EL (cell line): ENCODE results near the gene SULT1C3.

Experiments used
- DNase-seq: peaks from one replicate; pipeline ENCODE4 v3.0.0-alpha.2; 2016

Gene SULT1C3

DNA sequence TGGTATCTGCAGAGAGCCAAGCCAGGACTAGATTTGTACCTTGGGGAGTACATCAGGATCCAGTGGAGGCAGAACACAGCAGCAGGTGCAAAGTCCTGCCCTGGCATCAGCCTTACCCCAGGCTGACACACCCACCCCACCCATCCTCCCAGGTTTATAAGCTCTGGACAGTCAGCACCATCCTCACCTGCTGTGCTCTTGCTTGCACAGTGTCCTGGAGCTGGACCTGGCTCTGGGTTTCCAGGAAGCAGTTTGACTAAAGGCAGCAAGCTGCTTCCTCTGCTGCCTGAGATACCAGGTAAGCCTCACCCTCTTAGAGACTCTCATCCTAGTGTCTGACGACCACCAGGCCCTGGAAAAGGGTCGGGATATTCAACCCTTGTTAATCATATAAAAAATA is at the start of gene SULT1C3:
TSS of gene SULT1C3 (plus strand) at position 183 of the 400 bp plus-strand sequence. CDS start 7,227 bp downstream, outside the sequence.
- DNase-seq: no peak

DNA sequence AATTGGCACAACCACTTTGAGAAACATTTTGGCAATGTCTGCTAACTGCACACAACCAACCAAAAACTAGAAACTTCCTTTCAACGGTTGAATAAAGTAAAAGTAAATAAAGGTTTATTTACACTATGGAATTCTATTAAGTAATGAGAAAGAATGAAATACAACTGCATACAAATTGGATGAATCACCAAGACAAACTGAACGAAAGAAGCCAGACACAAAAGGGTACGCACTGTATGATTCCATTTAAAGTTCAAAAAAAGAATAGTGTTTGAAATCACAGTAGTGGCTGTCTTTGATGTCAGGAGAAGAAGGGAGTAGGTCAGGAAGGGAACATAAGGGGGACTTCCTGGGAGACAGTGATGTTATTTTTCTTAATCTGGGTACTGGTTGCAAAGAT is 46.5 kb upstream of the SULT1C3 start:
- peak; percentile 45 for DNase-seq

DNA sequence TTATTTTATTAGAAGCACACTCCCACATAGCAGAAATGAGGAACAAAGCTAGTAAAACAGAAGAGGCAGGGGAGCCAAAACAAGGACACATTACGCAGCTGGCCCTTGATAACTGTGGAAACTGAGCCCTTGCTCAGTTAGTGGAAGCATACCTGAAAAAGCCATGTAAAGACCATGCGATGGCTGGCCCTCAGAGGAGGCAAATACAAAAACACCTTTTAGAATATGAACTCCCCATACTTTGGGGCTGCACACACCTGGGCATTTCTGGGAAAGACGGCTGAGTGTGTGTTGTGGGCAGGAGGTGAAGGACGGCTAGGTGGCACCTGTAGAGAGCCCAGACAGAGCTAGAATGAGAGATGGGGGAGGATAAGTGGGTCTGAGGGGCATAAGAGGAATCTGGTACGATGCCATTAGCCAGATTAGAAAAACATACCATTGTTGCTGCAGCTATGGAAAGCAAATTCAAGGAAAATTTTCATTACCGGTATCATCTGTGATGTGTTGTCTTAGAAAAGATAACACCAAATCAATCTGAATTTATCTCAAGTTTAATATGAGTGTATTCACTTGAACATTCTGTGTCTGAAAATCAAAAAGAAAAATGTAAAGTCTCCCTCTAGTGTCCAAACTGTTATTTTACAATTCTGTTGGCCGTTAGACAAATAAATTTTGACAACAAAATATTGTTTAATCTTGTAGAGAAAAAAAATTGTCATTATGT is 45.2 kb upstream of the SULT1C3 start:
- peak; percentile 29 for DNase-seq

DNA sequence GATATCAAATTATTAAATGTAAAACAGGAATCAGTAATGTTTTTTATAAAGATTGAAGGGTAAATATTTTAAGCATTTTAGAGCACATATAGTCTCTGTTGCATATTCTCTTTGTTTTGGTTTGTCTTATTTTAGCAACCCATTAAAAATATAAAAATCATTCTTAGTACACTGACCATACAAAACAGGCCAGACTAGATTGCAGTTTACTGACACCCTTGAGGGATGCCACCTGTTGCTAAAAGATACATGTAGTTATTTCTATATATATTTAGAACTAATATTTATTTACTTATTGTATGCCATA is 44.7 kb upstream of the SULT1C3 start:
- no peak for DNase-seq

DNA sequence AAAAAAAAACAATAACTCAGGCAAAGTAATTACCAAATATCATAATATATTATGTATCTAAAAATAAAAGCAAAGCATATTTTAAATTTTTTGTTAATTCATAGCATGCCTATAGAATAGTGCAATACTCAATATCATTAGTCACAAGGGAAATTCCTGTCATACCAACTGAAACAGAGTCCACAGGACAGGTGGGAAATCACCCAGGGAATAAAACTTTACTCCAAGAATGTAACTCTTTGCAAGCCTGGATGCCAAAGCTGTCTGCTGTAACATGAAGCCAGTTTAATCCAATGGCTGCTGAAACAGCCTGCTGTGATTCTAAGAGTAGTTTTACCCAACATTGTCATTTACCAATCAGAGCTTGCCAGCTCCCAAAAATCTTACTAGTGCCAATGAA is 40.0 kb upstream of the SULT1C3 start:
- DNase-seq: peak; percentile 83

DNA sequence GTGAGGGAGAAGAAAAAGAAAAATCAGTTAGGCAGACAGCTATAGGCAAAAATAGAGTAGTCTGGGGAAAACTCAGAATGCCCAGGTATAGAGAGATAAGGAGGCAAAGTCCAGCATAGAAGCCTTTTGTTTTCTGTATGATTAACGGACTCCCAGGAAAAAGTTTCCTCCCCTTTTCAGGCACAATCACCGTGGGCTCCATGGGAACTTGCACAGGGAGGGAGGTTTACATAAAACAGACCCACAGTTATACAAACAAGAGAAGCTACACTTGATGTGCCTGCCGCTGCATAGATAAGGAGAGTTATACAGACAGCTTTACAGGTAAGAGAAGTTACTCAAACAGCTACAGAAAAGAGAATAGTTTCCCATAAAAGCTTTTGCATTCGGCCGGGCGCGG is 39.2 kb upstream of the SULT1C3 start:
- no peak for DNase-seq

DNA sequence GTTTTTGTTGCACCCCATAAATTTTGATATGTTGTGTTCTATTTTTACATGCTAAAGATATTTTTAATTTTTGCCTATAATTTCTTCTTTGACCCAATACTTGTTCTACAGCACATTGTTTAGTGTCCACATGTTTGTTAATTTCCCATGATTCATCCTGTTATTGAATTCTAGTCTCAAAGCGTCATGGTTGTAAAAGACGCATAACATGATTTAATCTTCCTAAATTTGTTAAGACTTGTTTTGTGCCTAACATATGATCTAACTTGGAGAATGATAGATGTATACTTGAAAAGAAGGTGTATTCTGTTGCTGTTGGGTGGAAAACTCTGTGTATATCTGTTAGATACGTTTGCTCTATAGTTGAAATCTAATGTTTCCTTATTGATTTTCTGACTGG is 27.1 kb upstream of the SULT1C3 start:
- no peak for DNase-seq

DNA sequence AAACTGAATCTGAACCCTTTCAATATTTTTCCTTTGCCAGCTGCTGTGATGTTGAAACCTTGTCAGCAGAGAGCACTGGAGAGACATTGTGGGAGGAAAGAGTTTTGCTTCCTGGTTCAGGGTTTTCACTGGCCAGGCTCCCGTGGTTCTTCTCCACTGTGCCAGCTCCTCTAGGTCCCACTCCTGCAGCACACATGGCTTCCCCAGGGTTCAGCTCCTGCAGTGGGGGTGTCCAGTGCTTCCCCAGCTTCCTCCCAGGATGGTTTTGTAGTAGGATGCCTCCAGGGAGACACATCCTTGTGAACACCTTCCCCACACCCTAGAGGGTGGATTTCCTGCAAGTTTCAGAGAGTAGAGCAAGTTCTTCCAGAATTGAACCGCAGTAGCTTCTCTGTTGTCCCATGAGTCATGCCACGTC is 24.0 kb upstream of the SULT1C3 start:
- DNase-seq: peak; percentile 68

DNA sequence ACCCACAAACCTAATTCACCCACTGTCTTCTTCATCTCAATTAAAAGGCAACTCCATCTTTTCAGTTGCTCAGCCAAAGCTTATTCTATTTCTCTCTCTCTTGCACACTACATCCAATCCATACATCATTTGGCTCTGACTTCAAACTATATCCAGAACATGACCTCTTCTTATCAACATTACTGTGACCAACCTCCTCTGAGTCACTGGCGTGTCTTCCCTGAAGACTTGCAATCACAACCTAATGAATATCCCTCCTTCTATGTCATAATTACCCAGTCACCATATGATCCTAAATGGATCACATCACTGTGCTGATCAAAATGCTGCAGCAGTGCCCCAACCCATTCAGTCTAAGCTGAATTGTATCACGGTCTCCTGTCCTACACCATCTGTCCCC is 22.6 kb upstream of the SULT1C3 start:
- DNase-seq: peak; percentile 19

DNA sequence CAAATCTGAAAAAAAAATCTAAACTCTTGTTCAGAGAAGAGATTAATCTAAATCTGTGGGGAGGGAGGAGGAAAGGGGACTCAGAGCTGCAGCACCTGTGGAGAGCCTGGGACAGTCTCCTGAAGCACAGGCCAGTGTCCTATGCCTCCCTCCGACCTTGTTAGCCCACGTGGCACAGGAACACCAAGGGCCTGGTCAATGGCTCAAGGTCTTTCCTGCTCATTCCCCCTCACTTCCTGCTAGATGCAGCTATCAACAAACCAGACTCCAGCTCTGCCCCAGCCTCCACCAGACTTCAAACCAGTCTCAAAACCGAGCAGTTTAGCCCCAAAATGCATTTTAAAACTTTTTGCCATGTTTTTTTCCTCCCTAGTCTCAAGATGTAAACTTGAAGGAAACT is 20.1 kb upstream of the SULT1C3 start:
- no peak for DNase-seq

DNA sequence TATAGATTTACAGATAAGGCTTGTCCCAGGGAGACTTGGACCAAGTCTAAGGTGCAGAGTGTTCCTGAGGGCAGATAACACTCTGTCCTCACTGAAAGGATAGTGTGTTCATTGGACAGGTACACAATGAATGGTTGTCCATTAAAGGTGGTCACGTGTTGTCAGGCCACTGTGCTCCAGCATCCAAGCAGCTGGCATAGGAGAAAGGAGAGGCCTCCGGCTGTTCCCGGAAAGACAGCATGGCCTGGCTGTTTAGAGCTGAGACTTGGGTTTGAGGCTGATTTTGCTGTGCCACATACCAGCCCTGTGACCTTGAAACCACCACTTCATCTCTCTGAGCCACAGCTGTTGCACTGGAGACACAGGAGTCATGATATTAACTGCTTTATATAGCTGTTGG is 19.6 kb upstream of the SULT1C3 start:
- DNase-seq: no peak

DNA sequence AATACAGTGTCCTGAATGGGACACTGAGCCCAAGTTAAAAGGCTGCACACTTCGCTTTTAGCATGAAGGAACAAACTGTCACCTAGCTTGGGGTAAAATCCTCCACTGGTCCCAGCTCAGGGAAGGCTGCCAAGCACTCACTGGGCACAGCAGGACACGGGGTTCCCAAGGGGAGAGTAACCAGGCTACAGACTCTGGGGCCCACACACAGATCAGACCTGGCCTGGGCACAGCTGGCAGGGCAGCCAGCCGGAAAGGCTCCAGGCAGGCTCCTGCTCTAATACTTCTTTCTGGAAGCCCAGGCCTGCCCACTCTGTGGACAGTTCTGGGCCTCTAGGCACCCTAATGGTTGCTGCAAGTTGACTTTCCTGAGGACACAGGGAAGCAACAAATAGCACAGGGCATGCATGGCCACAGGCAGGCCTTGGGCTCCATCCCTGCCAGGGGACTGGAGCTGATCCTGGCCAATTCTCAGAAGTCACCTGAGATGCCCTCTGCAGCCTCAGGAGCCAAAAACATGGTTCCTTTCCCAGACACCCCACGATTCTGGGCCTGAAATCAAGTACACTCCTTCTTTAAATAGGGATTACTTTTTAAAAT is 18.7 kb upstream of the SULT1C3 start:
- no peak for DNase-seq

DNA sequence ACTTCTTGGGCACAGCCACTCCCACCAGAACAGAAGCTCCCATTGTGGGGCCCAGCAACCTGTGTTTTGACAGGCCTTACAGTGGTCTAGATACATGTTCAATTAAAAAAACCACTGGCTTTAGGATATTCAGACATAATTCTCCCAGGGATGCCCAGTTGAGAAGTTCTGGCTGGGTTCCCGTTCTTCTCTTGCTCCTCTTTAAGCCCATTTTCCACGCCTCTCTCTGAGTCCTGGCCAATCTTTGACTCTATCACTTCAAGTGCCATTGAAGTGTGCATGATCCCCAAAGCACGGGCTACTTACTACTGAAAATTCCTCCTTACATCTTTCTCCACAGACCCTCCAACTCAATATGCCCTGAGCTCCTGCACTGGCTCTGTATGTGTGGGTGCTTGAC is 17.5 kb upstream of the SULT1C3 start:
- no peak for DNase-seq

DNA sequence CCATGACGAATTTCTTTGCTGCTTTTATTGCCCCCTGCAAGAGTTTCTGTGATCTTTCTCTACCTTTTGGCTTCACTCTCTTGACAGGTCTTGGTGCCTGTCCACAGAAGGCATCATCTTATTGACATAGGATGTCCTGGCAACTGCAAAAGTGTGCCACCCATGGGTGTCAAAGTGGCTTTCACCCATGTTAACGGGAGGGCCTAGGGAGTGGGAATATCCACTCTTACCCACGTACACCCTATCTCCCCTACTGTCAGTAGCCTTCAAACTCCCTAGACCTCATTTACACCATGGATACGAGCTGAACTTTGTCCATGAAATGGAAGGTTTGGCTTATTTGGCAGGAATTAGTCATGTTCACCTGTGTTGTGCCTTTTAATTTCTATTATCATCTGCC is 16.2 kb upstream of the SULT1C3 start:
- no peak for DNase-seq

DNA sequence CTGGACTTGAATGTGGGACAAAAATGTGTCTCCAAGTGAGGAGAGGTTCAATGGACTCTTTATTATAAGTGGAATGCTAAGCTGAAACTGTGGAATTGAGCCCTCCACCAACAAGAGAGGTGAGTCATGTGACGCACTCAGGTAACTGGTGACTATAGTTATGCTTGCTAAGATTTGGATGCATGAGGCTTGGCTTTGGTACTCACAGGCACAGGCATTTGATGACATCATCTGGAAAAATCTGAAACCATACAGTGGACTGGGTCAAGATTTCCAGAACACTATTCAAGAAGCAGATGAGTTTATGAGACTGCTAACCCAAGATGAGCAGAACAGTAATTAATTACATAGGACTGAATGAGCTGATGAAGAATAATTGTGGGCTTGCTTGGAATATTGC is 15.7 kb upstream of the SULT1C3 start:
- no peak for DNase-seq

DNA sequence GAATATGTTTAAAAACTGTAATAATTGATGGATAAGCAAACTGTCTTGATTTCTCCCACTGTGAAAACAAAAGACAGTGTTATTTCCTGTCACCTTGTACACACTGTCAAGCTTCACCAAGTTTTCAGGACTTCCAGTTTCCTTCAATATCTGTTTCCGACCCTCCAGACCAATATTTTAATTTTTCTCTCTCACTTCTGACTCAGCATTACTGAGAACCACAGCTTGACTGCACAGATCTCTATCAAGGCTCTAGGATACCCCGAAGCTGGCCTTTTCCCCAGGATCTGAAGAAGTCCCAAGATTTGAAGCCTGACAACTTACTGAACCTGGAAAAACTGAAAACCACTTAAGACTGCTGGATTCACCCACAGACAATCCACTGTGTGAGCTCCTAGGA is 13.2 kb upstream of the SULT1C3 start:
- DNase-seq: no peak

DNA sequence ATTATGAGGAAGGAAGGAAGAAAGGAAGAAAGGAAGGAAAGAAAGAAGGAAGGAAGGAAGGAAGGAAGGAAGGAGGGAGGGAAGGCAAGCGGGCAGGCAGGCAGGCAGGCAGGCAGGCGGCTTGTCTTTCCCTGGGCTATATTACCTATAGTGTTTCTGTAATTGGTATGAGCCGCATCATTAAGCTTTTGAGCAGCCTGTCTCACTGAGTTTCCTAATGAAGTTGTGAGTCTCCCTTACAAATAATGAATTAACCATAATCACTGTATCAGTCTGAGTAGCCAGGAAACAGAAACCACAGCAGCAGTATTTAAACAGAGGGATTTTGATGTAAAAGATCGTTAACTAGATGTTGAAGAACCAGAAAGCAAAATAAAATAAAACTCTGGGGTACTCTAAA is 11.8 kb upstream of the SULT1C3 start:
- DNase-seq: no peak

DNA sequence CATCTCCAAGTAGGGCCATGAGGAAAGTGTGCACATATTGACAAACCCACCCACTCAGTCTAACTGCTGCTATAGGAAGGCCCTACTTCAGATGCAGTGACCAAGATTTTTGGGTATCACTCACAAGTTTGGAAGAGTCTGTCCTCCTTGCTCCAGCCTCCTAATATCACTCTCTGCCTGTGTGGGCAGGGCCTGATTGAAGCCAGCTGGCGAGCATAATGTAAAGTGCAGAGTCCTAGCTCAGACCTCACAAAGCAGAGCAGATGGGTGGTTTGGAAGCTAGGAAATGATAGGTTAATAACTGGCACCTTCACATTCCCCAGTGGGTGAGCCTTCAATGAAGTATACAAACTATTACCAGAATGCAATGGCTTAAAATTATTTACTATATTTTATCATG is 11.2 kb upstream of the SULT1C3 start:
- no peak for DNase-seq

DNA sequence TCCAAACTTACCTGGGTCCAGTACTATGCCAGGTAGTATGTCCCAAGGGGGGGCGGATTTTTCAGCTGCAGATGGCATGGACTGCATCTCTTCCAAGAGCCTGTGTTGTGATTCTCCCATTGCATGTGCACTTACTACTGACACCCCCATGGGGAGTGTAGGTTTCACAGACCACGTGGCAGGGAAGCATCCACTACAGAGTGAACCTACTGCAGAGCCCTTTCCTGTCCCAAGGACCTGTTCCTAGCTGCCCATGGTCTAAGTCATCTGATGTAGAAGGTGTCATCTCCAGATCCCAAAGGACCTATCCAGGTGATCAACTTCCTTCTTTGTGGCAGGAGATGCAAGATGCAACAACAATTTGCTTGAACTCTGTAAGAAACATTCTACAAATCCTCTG is 9.9 kb upstream of the SULT1C3 start:
- DNase-seq: no peak

DNA sequence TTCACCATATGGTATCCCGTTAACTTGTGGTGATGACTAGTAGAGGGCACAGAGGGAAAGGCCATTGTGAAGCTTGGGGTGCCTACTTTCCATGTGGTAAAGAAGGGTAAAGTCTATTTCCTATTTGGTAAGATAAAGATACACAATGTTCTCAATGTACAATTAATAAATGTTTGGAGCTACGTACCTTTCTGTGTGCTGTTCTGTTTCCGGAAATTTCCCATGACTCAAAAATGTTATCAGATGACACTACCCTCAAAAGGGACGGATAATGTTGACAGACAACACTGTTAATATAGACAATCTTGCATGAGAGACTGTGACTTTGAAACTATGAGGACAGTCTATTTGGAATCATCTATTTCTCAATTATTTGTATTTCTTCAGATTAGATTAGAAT is 4.2 kb upstream of the SULT1C3 start:
- no peak for DNase-seq

DNA sequence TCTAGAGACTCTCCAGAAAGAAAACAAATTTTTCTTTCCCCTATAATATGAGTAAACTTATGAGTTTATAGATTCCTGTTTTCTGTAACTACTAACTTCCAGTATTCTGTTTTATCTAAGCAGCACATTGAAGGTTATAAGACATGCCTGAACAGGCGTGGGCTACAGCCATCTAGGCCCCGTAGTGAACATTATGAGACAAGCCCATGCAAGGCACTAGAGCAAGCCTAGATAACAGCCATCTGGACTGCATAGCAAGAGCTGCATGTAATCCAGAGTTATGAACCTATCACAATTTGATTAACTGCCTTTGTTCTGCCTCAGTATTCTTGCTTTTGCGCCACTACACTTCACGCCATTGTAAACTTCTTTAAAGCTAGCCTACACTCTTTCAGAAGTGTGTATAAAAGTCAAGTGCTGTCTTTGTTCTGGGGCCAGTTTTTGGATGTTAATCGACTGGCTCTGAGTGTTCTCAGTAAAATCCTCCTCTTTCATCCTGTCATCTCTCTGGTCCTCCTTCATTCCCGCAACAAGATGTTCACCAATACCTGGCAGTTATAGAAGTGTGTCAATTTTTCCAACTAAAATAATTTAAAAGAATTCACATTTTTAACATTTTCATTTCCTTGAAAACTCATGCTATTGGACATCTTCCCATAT is 3.0 kb upstream of the SULT1C3 start:
- no peak for DNase-seq

DNA sequence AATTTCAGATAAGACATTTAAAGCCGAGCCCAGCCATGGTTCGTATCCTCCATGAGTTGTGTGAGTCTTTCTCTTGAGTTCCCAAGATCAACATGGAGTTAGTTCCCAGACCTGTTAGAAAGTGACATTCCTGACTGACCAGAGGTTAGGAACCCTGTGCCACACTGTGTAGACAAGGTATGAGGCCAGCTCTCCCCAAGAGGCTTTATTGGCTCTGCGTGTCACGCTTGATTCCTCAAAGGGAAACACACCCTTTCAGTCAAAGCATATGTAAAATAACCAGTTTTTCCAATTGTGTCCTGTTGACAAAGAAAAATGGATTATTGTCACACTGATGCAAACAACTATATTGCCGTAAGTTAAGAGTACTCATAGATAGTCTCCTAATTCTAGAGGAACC is 1.2 kb downstream of the SULT1C3 start:
- DNase-seq: no peak

DNA sequence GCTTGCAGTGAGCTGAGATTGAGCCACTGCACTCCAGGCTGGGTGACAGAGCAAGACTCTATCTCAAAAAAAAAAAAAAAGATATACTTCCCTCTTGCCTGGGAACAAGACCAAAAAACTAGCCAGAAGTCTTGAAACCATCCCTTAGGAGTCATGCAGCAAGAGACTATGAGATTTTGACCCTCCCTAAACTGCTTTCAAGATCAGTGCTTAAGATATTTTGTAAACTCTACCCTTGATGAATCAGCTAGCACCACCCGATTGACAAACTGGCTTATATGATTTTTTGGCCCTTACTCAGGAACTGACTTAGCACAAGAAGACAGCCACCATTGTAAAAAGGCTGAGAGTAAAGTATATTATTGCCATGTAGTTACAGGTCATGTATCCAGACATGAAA is 3.8 kb downstream of the SULT1C3 start:
- no peak for DNase-seq

DNA sequence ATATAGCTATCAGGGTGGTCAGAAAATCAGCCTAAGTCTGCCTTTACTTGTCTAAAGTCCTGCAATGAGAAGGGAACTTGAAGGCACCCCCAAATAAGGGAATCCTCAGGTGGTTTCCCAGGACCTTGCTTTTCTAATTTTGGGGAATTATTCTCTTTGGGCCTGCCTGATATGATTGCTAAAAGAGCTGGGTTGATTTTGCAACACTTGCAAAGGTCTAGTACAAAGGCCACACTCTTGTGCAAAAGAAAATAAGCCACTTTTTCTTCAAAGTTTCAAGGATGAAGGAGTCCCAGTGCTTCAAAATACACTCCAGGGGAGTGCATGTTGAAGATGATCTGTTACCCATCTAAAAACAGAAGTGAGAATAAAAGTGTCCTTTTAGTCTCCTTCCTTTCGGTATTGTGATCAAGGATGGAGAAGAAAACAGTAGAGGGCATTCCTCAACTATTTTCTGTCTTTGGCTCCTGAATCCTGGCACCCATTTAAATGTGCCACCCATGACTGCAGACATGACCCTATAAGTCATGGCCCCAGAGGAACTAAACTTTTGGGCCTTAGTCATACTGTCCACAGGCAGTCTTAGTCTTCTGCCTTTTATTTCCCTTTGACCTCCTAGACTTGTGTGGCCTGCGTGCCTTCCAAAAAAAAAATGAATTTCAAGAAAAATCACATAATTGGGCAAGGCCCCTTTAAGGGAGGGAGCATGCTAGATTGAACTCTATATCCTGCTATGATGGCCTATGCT is 5.1 kb downstream of the SULT1C3 start:
- no peak for DNase-seq
